HL-60 (cell line): ENCODE results near the gene ERAP2.

ENCODE experiments used
- DNase-seq, 2 experiments: peaks; one replicate each; pipeline ENCODE4 v3.0.0-alpha.2; 2010 to 2020; ENCODE audit warnings: low read depth in 1 of 2, low spot score in 1 of 2
- H3K27ac ChIP-seq: fragments of 250-450 bp; sonication (Bioruptor Pico); replicated peaks from 2 replicates; pipeline ENCODE4 v1.5.1; 2020; ENCODE audit warnings: mild to moderate bottlenecking, moderate library complexity
- H3K27me3 ChIP-seq: fragments of 250-450 bp; sonication (Bioruptor Pico); 2 replicates; pipeline ENCODE4 v1.5.1; 2021; ENCODE audit warnings: mild to moderate bottlenecking, moderate library complexity; ENCODE audit not compliant: insufficient read depth, poor library complexity, severe bottlenecking
- H3K4me3 ChIP-seq: replicated peaks from 2 replicates; pipeline ENCODE4 v1.5.1; 2011; ENCODE audit warnings: mild to moderate bottlenecking, control low read depth, low read length; ENCODE audit not compliant: insufficient read depth
- GABPA ChIP-seq: IDR thresholded peaks from 2 replicates; pipeline ENCODE4 v1.6.1; 2012; ENCODE audit warnings: low read depth
- POLR2AphosphoS5 ChIP-seq: IDR thresholded peaks from 2 replicates; pipeline ENCODE4 v1.6.1; 2012; ENCODE audit warnings: low read depth
- SPI1 ChIP-seq: IDR thresholded peaks from 2 replicates; pipeline ENCODE4 v1.6.1; 2012; ENCODE audit warnings: low read depth, mild to moderate bottlenecking, borderline replicate concordance
- TF ChIP-seq, protein P1 (sequence below): IDR thresholded peaks from 2 replicates; pipeline ENCODE4 v1.6.1; 2012; ENCODE audit warnings: low read depth; ENCODE audit not compliant: insufficient replicate concordance
- TF ChIP-seq, protein P2 (sequence below): IDR thresholded peaks from one replicate; pipeline ENCODE4 v1.5.1; 2011; ENCODE audit warnings: low read length, control low read depth, inconsistent platforms; ENCODE audit not compliant: insufficient read depth

Gene ERAP2

DNA sequence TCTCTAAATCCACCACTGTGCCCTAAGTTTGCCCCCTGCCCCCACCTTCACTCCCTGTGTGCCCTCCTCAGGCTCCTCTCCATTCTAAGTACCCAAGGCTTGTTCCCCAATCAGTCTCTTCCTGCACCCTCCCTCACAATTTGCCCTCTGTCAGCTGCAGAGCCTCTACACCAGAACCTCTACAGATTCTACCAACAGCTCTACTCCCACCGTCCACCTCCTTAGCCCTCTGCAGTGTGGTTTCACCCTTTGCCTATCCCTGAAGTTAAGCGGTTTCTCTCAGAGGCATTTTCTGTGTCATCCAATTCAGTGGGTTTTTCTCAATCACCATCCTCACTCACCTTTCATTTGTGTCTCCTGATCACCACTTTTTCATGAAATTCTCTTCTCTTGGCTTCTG, 13.2 kb upstream of the ERAP2 start:
- H3K27me3 ChIP-seq = no peaks in the 10 kb centered on the region
- TF ChIP-seq POLR2AphosphoS5 = no peak
- TF ChIP-seq, protein P1, sequence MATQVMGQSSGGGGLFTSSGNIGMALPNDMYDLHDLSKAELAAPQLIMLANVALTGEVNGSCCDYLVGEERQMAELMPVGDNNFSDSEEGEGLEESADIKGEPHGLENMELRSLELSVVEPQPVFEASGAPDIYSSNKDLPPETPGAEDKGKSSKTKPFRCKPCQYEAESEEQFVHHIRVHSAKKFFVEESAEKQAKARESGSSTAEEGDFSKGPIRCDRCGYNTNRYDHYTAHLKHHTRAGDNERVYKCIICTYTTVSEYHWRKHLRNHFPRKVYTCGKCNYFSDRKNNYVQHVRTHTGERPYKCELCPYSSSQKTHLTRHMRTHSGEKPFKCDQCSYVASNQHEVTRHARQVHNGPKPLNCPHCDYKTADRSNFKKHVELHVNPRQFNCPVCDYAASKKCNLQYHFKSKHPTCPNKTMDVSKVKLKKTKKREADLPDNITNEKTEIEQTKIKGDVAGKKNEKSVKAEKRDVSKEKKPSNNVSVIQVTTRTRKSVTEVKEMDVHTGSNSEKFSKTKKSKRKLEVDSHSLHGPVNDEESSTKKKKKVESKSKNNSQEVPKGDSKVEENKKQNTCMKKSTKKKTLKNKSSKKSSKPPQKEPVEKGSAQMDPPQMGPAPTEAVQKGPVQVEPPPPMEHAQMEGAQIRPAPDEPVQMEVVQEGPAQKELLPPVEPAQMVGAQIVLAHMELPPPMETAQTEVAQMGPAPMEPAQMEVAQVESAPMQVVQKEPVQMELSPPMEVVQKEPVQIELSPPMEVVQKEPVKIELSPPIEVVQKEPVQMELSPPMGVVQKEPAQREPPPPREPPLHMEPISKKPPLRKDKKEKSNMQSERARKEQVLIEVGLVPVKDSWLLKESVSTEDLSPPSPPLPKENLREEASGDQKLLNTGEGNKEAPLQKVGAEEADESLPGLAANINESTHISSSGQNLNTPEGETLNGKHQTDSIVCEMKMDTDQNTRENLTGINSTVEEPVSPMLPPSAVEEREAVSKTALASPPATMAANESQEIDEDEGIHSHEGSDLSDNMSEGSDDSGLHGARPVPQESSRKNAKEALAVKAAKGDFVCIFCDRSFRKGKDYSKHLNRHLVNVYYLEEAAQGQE = no peak
- TF ChIP-seq, protein P2, sequence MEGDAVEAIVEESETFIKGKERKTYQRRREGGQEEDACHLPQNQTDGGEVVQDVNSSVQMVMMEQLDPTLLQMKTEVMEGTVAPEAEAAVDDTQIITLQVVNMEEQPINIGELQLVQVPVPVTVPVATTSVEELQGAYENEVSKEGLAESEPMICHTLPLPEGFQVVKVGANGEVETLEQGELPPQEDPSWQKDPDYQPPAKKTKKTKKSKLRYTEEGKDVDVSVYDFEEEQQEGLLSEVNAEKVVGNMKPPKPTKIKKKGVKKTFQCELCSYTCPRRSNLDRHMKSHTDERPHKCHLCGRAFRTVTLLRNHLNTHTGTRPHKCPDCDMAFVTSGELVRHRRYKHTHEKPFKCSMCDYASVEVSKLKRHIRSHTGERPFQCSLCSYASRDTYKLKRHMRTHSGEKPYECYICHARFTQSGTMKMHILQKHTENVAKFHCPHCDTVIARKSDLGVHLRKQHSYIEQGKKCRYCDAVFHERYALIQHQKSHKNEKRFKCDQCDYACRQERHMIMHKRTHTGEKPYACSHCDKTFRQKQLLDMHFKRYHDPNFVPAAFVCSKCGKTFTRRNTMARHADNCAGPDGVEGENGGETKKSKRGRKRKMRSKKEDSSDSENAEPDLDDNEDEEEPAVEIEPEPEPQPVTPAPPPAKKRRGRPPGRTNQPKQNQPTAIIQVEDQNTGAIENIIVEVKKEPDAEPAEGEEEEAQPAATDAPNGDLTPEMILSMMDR = no peak
- no peak for TF ChIP-seq SPI1
- TF ChIP-seq GABPA = no peak
- H3K4me3 ChIP-seq = no peak overlapping the region
- H3K27ac ChIP-seq = no peak overlapping the region
- DNase-seq = no peak

DNA sequence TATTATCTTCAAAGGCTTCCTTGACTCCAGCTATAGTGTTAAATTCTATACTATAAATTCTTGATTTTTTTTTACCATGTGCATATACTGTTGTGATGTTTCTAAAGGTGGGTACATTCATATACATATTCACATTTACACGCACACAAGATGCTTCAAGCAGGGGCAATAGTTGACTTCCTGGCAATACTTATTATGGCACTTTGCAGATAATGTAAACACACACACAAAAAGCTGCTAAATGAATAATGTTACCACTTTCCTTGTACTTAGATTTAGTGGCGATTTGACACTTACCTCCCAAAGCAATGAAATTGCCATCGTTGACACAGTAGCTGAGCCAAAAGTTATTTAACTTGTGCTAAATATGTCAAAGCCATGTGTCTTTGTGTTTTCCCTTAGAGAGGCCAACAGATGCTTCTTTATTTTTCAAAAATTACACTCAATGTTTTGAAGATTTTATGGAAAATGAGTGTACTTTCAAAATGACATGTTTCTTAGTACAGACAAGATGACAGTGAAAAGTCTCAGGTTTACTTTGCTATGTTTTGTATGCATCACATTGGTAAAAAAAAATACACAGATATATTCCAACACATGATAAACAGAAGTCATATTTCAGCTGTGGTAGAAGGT, 12.2 kb upstream of the ERAP2 start:
- Histone ChIP-seq H3K4me3 (no peak overlapping the region), H3K27ac (no peak overlapping the region), H3K27me3 (no peaks in the 10 kb centered on the region)
- TF ChIP-seq, protein P2 = no peak
- TF ChIP-seq POLR2AphosphoS5 (no peak), GABPA (no peak), SPI1 (no peak)
- TF ChIP-seq, protein P1 = no peak
- no peak for DNase-seq

DNA sequence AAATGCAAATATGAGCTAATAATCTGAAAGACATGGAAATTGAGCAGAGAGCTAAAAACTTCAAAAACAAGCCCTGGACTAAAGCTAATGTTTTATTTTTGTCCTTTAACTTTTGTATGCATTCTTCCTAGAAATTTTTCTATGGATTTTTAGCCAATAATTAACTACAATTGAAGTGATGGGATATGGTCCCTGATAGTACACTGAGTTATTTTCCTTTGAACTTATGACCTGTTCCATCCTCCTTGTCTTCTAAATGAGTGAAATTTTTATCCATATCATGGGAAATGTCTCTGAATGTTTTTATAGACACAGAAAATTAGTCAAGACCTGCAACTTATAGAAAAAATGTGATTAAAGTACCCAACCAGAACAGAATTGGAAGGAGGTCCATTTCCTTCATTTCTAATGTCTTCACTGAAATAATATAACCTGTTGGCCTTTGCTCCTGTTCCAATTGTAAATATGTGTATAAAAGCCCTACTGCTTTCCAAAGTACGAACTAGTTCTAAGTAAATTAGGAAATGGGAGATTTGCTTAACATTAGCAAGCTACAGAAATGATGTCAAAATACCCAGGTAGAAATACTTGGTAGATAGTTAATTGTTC, 11.3 kb upstream of the ERAP2 start:
- H3K27me3 ChIP-seq = no peaks in the 10 kb centered on the region
- DNase-seq = no peak
- TF ChIP-seq, protein P2 = no peak
- TF ChIP-seq POLR2AphosphoS5 (no peak), GABPA (no peak), SPI1 (no peak)
- TF ChIP-seq, protein P1 = no peak
- H3K4me3 ChIP-seq = no peak overlapping the region
- no peak overlapping the region for H3K27ac ChIP-seq
